ENCODE results near the gene SLC45A3. TPM values are rescaled to one million over a fixed set of nuclear protein-coding genes. Genes with fewer than 3 reads are reported as not detected.

Gene SLC45A3
- total and polyA plus RNA-seq, 2 donors (not counting 3 experiments of a cell fraction or from before 2014, with no cell fraction given): 15.1 to 15.6 TPM

DNA sequence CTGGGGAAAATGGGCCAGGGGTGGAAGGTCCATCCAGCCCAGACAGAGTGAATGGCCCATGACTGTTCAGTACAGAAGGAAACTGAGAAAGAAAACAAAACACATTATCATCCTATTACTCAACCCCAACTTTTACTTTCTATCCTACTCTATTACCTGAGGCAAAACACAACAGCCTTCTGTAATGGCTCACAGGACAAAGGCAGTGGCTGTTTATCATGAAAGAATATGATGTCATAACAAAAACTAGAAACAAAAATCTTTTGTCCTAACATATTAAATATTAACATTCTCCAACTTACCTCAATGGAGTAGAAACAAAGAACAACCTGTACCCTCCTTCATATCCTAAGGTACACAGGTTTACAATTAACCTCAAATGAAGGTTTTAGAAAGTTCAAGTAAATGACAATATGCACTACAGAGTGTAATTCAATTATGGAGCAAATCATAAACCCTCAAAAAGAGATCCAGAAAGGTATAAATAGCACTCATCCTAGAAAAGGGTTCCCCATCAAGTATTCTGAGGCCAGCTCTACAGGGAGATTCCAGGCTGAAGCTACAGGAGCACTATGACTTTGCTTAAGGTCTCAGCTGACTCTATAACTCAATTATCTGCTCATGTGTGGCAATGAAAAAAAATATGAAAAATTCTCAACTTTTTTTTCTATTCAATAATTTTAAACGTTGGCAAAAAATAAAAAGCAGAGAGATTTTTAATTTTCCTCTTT is 63.6 kb downstream of the SLC45A3 start:
- FAIRE-seq: no peak
- H3K9ac ChIP-seq (replicated peaks; ENCODE audit: extremely low read depth, insufficient read depth, low read length): no peak overlapping the region
- DNase-seq (ENCODE audit: low read depth, low spot score): no peak
- H3K27me3 ChIP-seq (ENCODE audit: control insufficient read depth in 2 of 2, insufficient read depth in 2 of 2, low read length in 2 of 2): no peaks in the 10 kb centered on the region
- no TSS peak for BruUV-seq (replicated peaks)
- POLR2A ChIA-PET: no interaction called here
- intact Hi-C loops (cut with micrococcal nuclease) (no loop called here), dilution Hi-C loops (cut with MboI; ENCODE audit: extremely low pct_ligation_motif_present, low sequenced_read_pairs) (no loop called here)
- no peaks in the 10 kb centered on the region for H3K9me3 ChIP-seq (replicated peaks; ENCODE audit: control insufficient read depth, insufficient read depth, low read length)
- H3K27ac ChIP-seq (ENCODE audit: insufficient read depth, low read depth, low read length): no peak overlapping the region
- CTCF ChIA-PET: interaction anchor here (0.9 to 1.8 kb wide), 2 partner anchors 25 to 41 kb away, joined by 3 to 4 read pairs; no protein-coding TSS in a partner anchor
- no peak overlapping the region for H2AFZ ChIP-seq (ENCODE audit: low read depth, low read length)
- no peak overlapping the region for H3K4me3 ChIP-seq (replicated peaks in 1 of 3; ENCODE audit: insufficient read depth in 1 of 3, low read depth in 1 of 3, low read length in 3 of 3)
- no peak overlapping the region for H3K4me2 ChIP-seq (ENCODE audit: insufficient read depth, low read length)
- H4K20me1 ChIP-seq (replicated peaks; ENCODE audit: control insufficient read depth, extremely low read depth, insufficient read depth, low read length): no peaks in the 10 kb centered on the region
- no peaks in the 10 kb centered on the region for H3K9me1 ChIP-seq (replicated peaks; ENCODE audit: control insufficient read depth, extremely low read depth, insufficient read depth, low read length)
- peaks cover 31 to 39% of the 10 kb centered on the region in 2 experiments for H3K36me3 ChIP-seq (ENCODE audit: control insufficient read depth in 2 of 2, extremely low read depth in 1 of 2, insufficient read depth in 2 of 2, low read length in 2 of 2)
- H3K79me2 ChIP-seq (ENCODE audit: control insufficient read depth, insufficient read depth, low read length): peaks cover 34% of the 10 kb centered on the region
- H3K4me1 ChIP-seq (ENCODE audit: control insufficient read depth, extremely low read depth, insufficient read depth, low read length): peaks cover 7% of the 10 kb centered on the region
- TF ChIP-seq JUN (IDR thresholded peaks at IDR 0.05; ENCODE audit: borderline replicate concordance, insufficient read depth, insufficient read length, low read depth) (no peak), EZH2 (IDR thresholded peaks at IDR 0.05; ENCODE audit: borderline replicate concordance, low read depth, low read length, severe bottlenecking) (no peak), POLR2A (IDR thresholded peaks at IDR 0.05; ENCODE audit: low read depth, low read length) (no peak), POLR2AphosphoS5 (IDR thresholded peaks at IDR 0.05; ENCODE audit: insufficient read depth, low read depth, low read length) (no peak), GATA2 (IDR thresholded peaks at IDR 0.05; ENCODE audit: insufficient read depth, insufficient read length, low read depth, low read length) (no peak), MAX (IDR thresholded peaks at IDR 0.05; ENCODE audit: insufficient read depth, insufficient read length) (no peak), MYC (IDR thresholded peaks at IDR 0.05; ENCODE audit: low read depth, low read length) (no peak), FOS (IDR thresholded peaks at IDR 0.05; ENCODE audit: borderline replicate concordance, insufficient read depth, low read length) (no peak)
- TF ChIP-seq, protein P1, sequence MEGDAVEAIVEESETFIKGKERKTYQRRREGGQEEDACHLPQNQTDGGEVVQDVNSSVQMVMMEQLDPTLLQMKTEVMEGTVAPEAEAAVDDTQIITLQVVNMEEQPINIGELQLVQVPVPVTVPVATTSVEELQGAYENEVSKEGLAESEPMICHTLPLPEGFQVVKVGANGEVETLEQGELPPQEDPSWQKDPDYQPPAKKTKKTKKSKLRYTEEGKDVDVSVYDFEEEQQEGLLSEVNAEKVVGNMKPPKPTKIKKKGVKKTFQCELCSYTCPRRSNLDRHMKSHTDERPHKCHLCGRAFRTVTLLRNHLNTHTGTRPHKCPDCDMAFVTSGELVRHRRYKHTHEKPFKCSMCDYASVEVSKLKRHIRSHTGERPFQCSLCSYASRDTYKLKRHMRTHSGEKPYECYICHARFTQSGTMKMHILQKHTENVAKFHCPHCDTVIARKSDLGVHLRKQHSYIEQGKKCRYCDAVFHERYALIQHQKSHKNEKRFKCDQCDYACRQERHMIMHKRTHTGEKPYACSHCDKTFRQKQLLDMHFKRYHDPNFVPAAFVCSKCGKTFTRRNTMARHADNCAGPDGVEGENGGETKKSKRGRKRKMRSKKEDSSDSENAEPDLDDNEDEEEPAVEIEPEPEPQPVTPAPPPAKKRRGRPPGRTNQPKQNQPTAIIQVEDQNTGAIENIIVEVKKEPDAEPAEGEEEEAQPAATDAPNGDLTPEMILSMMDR (IDR thresholded peaks at IDR 0.05; ENCODE audit: extremely low read depth in 1 of 2, insufficient read depth in 1 of 2, low read depth in 1 of 2, low read length in 2 of 2): no peak

All from endothelial cell of umbilical vein (primary cell).